ENCODE data around the gene PPP3CA.
"Not testable (repeated sequence)": the region's sequence is repeated elsewhere in the genome, so short reads cannot be mapped to it uniquely, and the experiment has no call there.

The PPP3CA gene

DNA sequence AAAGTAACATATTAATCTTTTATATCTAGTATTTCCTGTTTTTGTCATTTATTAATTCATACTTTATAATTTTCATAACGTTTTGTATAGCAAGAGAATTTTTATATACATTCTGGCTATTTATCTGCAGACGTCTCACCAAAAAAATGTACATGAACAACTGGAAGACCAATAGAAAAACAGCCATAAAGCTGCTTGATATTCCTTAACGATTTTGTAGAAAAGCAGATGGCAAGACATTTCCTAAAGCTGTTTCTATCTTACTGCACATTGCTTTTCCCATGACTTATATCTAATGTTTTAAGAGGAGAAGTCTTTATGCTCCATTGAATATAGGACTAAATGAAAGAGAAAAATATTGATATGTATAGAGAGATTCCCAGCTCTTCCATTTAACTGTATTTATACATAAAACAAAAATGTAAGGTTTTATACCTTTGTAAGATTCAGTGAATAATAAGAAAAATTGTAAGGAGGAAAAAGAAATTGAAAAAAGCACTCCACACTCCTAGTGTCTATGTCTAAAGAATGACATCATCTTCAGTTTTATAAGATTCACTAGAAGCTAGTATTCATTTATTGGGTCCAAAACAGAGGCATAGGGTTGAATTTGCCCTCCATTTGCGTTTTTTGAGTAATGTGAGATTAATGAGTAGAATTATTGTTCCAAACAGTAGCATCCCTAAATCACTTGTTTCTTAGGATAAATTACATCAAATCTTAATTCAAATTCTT, 248.5 kb downstream of the PPP3CA start:
- no peak for DNase-seq (ENCODE audit: low read depth)

DNA sequence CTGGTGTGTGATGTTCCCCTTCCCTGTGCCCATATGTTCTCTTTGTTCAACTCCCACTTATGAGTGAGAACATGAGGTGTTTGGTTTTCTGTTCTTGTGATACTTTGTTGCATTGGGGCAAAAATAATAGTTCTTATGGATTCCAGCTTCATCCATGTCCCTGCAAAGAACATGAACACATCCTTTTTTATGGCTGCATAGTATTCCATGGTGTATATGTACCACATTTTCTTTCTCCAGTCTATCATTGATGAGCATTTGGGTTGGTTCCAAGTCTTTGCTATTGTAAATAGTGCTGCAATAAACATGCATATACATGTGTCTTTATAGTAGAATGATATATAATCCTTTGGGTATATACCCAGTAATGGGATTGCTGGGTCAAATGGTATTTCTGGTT, 254.7 kb downstream of the PPP3CA start:
- DNase-seq (ENCODE audit: low read depth) = not testable (repeated sequence)

DNA sequence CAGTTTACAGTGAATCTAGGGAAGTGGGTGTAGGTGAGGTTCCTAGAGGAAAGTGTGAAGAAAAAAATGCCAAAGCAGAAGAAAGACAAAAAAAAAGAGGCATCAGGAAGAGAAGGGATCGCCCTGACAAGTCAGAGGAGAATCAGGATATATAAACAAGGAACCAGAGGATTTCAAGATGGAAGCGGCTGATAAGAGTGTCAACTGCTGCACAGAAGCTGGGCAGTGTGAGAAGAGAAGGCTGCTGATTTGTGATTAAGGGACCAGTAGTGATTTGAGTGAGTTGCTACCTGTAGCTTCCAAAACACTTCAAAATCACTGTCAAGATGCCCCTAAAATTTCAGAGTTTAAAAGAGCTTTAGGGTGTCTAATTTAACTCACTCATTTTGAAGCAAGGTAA, 258.2 kb downstream of the PPP3CA start:
- no peak for DNase-seq (ENCODE audit: low read depth)

DNA sequence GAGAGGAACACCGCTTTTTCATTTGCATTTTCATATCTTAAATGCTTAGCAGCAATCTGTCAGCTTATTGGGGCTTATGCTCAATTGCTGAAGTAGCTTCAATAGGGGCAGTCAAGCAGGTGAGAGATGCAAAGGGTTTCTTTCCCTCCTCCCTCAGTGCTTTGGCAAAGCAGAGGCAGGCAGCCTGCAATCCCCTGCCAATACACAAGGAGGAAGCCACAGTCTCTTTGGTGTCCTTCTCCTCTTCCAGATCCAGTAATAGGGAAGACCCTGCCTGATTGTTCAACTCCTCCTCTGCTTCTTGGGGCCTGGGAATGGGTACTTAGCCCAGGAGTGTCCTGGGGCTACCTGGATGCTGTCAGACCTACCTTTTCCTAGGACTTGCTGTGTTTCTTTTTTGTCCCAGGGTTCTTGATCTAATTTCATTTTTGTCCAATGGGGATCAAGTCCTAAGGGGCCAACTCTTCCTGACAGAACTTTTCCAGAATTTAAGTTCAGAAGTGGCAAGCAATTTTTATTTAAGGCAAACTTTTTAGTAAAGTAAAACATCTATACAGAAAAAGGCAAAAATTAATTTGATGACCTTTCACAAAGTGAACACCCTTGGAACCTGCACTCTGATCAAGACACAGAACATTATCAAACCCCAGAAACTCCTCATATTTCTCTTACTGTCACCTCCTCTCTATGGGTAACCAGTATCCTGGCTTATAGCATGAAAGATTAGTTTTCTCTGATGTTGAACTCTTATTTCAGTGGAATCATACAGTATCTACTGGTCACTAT, 260.3 kb downstream of the PPP3CA start:
- no peak for DNase-seq (ENCODE audit: low read depth)

DNA sequence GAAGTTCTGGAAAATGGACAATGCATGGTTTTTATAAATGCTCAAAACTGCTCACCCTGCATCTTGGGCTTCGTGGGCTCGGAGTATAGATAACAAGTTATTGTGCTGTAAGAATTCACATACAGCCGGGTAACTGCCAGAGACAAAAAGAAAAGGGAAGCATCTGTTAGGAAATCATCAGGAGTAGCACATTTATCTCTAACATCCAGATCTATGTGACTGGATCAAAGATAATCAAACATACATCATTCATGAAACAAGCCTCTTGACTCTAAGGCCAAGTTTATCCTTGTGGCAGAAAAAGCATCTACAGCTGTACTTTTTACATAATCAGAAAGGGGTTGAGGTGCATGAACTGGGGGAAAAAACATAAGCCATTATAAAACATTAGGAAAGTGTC, 264.2 kb downstream of the PPP3CA start:
- no peak for DNase-seq (ENCODE audit: low read depth)

DNA sequence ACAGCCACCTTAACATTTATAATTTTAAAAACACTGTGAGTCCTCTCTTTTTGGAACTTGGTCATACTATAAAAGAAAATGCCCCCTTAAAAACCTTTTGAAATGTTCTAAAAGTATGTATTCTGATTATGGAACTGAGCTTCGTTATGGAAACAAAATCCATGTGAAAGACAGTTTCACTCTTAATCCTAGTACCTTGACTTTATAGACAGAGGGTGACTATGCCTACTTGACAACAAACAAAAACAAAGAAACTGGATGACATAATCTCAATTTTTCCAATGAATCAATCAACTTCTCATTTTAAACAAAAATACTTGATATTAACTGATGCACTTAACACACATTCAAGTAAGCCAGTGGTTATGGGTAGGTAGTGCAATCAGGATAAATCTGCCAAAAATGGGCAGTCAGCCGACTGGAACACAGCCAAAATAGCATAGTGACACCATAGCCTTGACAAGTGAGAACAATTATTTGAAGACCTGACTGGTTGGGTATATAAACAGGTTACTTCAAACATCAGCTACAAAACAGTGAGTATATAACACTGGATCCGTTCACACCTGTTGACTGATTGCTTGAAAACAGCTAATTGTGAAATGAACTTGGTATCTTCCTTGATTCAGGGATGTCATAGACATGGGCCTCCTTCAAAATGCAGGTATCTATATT, 265.5 kb downstream of the PPP3CA start:
- DNase-seq (ENCODE audit: low read depth) = no peak

DNA sequence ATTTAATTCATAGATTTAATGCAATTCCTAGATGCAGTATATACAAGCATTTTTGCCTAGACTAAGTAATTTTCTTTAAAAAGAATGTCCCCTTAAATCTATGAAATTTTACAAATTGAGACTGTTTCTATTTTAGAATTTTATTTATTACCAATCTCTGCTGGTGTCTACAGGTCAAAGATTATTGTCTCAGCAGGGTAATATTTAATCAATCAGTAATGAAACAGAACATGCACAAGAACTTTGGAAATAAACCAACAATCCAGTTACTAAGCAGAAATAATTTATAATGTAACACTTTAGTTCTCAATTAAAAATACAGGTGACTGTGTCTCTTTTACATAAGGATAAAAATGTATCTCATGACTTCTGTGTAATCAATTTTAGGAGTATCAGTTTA, 266.2 kb downstream of the PPP3CA start:
- no peak for DNase-seq (ENCODE audit: low read depth)

DNA sequence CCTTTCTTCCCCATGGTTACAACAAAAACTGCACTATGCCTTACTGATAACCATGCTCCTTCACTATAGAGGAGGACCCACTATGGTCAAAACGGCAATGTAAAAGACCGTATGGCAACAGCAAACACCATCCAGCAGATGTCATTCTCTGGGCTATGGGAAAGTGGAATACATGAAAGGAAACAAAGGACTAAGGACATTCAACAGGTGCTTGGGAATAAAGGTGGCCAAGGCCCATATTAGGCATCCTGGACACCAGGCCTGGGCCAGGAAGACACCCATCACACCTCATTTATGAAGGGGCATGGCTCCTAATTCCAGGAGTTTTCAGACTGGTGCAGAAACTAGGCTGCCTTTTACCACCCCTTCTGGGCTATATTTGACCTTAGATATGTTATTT, 268.4 kb downstream of the PPP3CA start:
- no peak for DNase-seq (ENCODE audit: low read depth)

DNA sequence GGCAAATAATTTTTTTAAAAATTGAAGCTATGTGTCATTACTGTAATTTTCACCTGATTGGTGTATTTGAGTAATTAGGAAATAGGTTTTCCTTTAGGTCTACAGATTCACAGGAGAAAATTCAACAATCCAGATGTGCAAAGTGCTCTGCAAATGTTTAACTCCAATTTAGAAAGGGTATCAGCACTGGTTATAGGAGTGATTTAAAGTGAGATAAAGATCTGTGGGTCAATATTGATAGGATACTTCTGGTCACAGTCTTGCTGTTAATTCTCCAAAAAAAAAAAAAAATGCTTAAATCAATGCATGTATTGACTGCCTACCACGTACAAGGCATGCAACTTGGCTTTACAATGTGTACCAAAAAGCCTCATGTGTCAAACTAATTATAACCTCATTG, 271.3 kb downstream of the PPP3CA start:
- DNase-seq (ENCODE audit: low read depth) = no peak

DNA sequence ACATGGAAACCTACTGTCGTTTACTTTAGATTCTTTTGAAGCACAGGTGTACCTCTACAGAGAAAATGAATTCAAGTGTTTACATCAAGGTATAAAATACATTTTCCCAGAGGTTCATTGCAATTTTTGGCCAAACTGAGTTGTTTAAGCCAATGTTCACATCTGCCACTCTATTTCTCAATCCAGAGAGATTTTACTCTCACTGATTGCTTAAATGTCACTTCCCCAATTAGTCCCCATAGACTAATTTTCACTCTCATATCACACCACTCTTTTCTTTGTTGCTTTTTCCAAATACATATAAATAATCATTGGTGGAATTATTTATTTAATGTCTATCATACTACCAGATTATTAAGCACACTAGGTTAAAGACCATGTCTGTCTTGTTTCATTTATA, 271.8 kb downstream of the PPP3CA start:
- DNase-seq (ENCODE audit: low read depth) = no peak

DNA sequence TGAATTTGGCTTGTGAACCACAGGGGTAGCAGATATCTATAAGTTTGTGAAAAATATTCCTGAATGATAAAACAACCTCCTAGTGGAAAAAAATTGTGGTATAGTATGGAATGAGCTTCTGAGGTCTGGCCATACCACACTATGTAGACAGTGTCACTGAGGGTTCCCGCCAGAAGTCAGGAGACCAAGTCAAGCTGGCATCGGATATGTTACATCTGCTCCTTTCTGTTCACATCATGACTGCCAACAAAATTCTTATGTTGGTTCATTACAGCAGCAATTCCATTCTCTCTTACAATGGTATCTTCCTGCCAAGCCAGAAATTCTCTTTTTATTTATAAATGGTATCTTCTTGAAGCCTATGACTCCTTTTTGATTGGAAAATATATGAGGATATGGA, 273.0 kb downstream of the PPP3CA start:
- DNase-seq (ENCODE audit: low read depth) = no peak

DNA sequence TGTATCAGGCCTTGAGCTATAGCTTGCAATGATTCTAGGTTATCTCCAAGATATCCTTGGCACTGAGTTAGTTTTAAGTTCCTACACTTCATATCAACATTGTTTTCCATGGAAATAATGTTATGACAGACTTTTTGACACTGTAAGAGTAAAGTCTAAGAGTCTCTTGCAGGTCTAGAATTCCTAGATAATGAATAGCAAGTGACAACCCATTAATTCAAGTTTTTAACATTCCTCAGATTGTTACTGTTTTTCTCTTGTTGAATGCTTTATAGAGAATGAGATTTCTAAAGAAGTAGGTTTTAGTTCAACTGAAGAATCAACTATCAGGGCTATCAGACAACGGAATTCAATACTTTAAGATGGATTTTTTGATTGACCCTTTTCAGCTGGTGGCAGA, 276.1 kb downstream of the PPP3CA start:
- DNase-seq (ENCODE audit: low read depth) = no peak

DNA sequence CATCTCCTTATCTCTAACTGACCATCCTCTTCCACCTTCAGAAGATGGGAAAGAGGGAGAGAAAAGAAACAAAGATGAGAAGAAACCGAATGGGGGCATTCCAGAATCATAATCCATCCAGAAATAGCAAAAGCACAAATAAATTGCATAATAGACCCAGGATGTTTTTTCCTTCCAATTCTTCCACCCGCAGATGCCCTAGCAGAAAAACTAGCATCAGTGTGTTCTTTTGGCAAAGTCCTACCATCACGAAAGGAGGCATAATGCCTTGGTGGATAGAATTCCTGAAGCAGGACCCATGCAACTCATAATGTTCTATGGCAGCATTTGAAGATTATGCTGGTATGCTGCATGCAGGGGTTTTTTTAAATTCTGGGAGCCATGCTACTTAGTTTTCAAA, 279.2 kb downstream of the PPP3CA start:
- no peak for DNase-seq (ENCODE audit: low read depth)

DNA sequence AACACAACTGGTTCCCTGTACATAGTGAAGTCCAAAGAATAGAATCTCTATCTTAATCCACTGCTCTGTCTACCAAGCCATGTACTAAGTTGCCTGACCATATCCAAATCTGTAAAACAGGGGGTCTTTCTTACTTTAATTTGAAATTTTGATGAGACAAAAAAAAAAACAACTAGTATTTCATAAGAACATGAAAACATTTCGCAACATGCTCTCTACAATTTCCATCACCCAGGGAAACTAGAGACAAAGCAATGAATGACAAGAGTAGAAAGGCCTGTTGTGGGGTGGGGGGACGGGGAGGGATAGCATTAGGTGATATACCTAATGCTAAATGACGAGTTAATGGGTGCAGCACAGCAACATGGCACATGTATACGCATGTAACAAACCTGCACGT, 279.9 kb downstream of the PPP3CA start:
- DNase-seq (ENCODE audit: low read depth) = no peak

DNA sequence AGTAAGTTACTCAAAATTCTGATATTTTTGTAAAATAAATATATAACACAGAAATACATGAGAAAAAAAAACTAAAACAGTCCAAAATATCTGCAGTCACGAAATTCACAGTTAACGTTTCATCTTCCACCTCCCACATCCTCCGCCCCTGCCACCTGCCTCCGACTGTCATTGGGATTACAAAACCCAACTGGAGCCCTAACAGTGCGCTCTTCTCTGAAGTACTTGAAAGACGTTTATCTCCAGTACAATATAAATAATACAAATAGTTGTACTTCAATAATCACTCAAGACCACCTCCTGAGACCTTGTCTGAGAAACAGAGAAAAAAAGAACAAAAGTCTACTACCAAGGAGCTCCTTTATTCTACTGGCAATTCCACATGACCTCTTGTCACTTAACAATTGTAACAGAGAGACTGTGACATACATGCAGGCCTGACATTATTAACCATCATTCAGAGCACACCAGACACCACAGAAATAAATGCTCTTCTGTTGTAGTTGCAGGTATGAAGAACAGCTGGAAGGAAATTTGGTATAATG, 280.6 kb downstream of the PPP3CA start:
- DNase-seq (ENCODE audit: low read depth) = no peak

DNA sequence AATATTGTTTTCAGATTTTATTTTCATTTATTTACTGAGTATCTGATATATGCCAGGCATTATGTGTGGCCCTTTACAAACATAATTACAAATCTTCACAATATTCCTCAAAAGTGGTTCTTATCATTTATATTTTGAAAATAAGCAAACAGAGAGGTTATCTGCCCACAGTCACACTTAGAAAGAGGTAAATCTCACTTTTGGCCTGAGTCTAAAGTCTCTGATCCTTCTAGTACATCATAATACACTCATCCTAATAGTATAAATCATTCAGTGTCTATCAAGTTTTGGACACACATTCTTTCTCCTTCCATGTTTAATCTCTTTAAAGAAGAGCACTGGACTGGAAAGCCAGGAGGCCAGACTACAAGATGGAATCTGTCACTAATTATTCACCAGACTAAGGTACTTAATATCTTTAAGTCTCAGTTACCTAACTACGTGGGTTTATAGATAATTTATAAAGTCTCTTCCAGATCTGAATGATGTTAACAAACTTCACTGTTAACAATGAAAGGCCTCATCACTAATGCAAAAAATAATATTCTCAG, 281.3 kb downstream of the PPP3CA start:
- no peak for DNase-seq (ENCODE audit: low read depth)

DNA sequence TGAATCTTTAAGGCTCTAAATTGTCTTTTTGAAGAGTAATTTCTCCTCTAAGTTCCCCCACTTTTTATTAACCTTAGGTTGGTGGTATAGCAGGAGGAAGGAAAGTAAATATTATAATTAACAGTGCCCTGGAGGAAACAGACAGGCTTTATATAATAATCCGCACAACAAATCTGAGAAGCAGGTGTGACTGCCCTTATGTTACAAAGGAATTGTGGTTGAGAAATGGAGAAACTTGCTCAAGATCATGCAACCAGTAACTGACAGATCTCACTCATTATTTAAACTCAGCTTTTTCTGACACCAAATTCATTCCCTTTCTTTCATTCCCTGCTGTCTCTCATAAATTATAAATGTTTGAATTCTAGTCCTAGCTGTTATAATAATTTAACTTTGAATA, 282.0 kb downstream of the PPP3CA start:
- no peak for DNase-seq (ENCODE audit: low read depth)

DNA sequence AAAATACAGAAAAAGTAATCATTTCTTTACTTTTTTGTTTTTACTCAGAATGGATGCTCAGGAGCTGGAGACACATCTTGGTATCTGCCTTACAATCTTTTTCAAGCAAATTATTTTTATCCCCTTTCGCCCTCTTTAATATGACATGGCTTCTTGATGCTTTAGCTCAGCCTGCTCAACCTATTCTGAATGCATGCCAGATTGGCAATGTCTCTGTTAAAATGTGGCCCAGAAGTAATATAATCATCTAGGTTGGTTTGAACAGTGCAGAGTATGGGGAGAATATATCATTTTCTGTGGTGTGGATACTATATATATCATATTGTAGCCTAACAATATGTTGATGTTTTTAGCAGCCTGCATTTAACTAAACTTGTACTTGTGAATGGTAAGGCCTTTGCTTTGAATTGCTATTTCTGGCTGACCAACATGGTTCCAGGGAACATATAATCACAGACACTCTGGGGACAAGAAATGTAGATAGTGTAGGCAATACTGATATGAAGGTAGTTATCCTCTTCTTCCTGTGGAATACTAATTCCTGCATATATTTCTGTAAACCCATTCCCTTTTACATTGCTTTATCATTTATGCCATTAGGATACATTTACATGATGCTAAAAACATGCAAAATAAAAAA, 282.7 kb downstream of the PPP3CA start:
- no peak for DNase-seq (ENCODE audit: low read depth)

DNA sequence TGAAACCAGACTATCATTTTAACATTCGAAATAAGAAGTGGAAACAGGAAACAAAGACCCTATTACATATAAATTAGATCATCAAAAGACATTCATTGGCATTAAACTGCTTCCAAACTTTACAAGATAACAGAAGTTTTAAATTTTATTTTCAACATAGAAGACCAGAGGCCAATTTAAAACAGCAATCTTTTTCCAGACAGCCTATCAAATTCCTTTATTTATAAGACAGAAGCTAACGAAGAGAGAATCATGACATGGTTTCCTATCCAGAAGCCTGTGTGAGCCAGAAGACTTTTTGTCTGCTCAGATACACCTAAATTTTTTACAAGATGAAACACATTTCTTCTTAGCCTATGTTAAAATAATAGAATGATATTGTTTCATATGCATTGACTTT, 291.9 kb downstream of the PPP3CA start:
- DNase-seq (ENCODE audit: low read depth) = no peak

DNA sequence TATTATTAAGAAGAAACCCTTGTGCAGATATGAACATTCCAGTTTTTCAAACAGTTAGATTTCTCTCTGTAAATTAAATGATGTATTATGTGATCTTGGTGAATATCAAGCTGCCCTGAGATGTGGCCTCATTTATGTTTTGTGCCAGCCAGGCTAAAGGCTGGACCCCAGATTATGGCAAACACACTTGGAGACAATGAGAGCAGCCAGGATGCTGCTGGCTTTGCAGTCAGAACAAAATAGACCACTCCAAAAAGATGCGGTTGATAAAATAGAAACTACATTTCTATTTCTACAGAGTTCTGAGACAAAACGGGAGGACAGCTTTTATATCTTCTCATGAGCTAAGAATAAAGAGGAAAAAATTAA, 296.5 kb downstream of the PPP3CA start:
- DNase-seq (ENCODE audit: low read depth) = no peak

DNA sequence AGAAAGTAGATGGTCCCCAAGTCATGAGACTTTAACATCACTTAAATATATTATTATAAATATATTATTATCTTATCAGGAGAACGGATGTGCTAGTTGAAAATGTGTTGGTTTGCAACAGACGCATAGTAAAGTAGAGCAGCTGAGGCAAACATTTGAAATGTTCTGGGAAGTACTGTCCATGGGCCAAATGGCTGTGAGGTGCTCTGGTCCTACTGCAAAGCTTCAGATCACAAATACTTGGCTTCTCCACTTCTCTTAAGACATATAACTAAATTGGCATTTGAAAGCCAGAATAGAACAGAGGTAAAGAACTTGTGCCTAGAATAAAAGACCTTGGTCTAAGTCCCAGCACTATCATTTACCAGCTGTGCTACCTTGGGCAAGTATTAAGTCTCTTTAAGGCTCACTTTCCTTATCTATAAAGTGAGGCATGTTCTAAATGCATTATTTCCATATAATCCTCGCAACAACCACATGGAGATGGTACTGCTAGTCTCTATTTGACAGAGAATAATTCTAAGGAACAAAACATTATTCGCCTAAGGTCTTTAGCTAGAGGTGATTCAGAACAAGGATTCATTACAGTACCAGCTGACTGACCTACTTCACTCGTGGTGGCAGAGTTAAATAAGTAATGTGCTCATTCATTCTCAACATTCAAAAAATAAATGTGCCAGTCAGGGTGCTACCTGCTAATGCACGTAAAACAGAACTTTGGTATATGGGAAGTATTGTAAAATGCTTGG, 297.1 kb downstream of the PPP3CA start:
- DNase-seq (ENCODE audit: low read depth) = no peak
